OCI-LY7 (cell line): Measurements from ENCODE around the gene KAT6B. TPM values are rescaled to one million over a fixed set of nuclear protein-coding genes. Genes with fewer than 3 reads are reported as not detected.
"Not testable (repeated sequence)": the region's sequence is repeated elsewhere in the genome, so short reads cannot be mapped to it uniquely, and the experiment has no call there.

ENCODE experiments used
- BruUV-seq: library from RNA; stranded (reverse); fragments of 400-500 nt; replicated peaks from 2 replicates; lab custom pipeline; 2021; lab: Mats Ljungman, UMichigan
- CTCF ChIA-PET: fragments of 300-600 bp; sonication (Branson Sonifier 250); formaldehyde crosslinking; loops from one replicate; lab custom pipeline; 2022; ENCODE audit warnings: antibody characterized with exemption; ENCODE audit not compliant: unreplicated experiment; lab: Charles Lee
- POLR2A ChIA-PET: fragments of 300-600 bp; sonication (Branson Sonifier 250); formaldehyde crosslinking; loops from one replicate; lab custom pipeline; 2022; ENCODE audit warnings: antibody characterized with exemption; lab: Charles Lee
- DNase-seq: peaks from one replicate; pipeline ENCODE4 v3.0.0-alpha.2; 2015; ENCODE audit warnings: low spot score
- H2AFZ ChIP-seq: fragments of 200-600 bp; sonication (generic), shearing (Covaris generic); 2 replicates; pipeline ENCODE4 v1.6.1; 2014; ENCODE audit warnings: mild to moderate bottlenecking, antibody characterized with exemption, low read length, moderate library complexity
- H3K27ac ChIP-seq: fragments of 200-600 bp; sonication (generic); 2 replicates; pipeline ENCODE4 v1.5.1; 2014; ENCODE audit warnings: mixed run types, low read depth, mild to moderate bottlenecking, moderate library complexity, low read length, inconsistent platforms; ENCODE audit not compliant: poor library complexity, severe bottlenecking
- H3K36me3 ChIP-seq: fragments of 200-600 bp; sonication (generic); 2 replicates; pipeline ENCODE4 v1.6.1; 2014; ENCODE audit warnings: mild to moderate bottlenecking, antibody characterized with exemption, low read length, moderate library complexity, mixed read lengths; ENCODE audit not compliant: insufficient read depth
- H3K4me1 ChIP-seq: fragments of 200-600 bp; sonication (generic); 2 replicates; pipeline ENCODE4 v1.5.1; 2014; ENCODE audit warnings: mild to moderate bottlenecking, low read length; ENCODE audit not compliant: insufficient read depth, poor library complexity, severe bottlenecking
- H3K4me2 ChIP-seq: fragments of 200-600 bp; sonication (generic); 2 replicates; pipeline ENCODE4 v1.6.1; 2014; ENCODE audit warnings: mild to moderate bottlenecking, low read length
- H3K4me3 ChIP-seq: fragments of 200-600 bp; sonication (generic); 2 replicates; pipeline ENCODE4 v1.5.1; 2014; ENCODE audit warnings: mild to moderate bottlenecking, low read depth, low read length; ENCODE audit not compliant: poor library complexity, severe bottlenecking
- H3K79me2 ChIP-seq: fragments of 200-600 bp; sonication (generic); 2 replicates; pipeline ENCODE4 v1.6.1; 2016; ENCODE audit warnings: low read depth, mild to moderate bottlenecking, low read length, moderate library complexity, mixed read lengths; ENCODE audit not compliant: insufficient read depth
- H3K9me2 ChIP-seq: fragments of 200-600 bp; sonication (generic); 2 replicates; pipeline ENCODE4 v1.6.1; 2016; ENCODE audit warnings: mild to moderate bottlenecking, low read length, mixed read lengths; ENCODE audit not compliant: insufficient read depth
- H3K9me3 ChIP-seq: fragments of 200-600 bp; sonication (generic); 2 replicates; pipeline ENCODE4 v1.6.1; 2014; ENCODE audit warnings: mild to moderate bottlenecking, mixed run types, low read length, mixed read lengths
- H4K20me1 ChIP-seq: fragments of 200-600 bp; sonication (generic); 2 replicates; pipeline ENCODE4 v1.6.1; 2014; ENCODE audit warnings: mild to moderate bottlenecking, antibody characterized with exemption, low read length, moderate library complexity, mixed read lengths; ENCODE audit not compliant: insufficient read depth
- EZH2phosphoT487 ChIP-seq: fragments of 200-600 bp; sonication (generic); IDR thresholded peaks from 2 replicates; pipeline ENCODE4 v1.6.1; 2018; ENCODE audit warnings: low read depth, borderline replicate concordance, mild to moderate bottlenecking, mixed run types, antibody characterized with exemption, low read length, moderate library complexity, mixed read lengths
- intact Hi-C: fragments of 100-400 bp; cut with micrococcal nuclease; formaldehyde crosslinking; loops from one replicate; pipeline ENCODE4 v1.10.0; 2022; ENCODE audit not compliant: unreplicated experiment
- total RNA-seq, 2 experiments: library from RNA; depleted of rRNA in 1 of 2; stranded (reverse); fragments of >200 nt in 1 of 2; shearing (Covaris generic) in 1 of 2; gene quantifications; 2 replicates each; pipeline ENCODE4 v1.2.3, GENCODE V29; 2014 to 2022
- TF ChIP-seq, protein P1 (sequence below): fragments of 200-600 bp; sonication (generic); conservative IDR thresholded peaks from 2 replicates; pipeline ENCODE4 v1.5.1; 2014; ENCODE audit warnings: mild to moderate bottlenecking, antibody characterized with exemption, low read length, moderate library complexity, mixed read lengths

The KAT6B gene
- total RNA-seq, 2 experiments from 2014 or later, result 20.8 to 40.8 TPM

DNA sequence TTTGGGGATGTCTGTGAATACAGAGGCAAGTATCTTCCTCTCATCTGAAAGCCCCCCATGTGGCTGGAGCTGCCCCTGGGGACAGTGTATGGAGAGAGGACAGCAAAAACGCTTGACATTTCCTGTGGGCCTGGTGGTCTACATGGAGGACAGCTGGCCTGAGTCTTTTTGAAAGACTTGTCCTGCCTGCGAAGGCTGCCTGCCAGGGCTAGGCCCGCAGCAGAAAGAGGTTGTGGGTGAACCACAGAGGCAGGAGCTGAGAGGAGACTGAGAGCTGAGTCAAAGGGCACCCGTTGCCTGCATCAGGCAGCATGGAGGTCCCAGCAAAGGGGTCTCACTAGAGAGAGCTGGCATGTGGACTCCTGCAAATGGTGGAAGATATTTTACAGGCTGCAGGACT is 66.4 kb downstream of the KAT6B start:
- CTCF ChIA-PET, result no interaction called here
- no TSS peak for BruUV-seq

DNA sequence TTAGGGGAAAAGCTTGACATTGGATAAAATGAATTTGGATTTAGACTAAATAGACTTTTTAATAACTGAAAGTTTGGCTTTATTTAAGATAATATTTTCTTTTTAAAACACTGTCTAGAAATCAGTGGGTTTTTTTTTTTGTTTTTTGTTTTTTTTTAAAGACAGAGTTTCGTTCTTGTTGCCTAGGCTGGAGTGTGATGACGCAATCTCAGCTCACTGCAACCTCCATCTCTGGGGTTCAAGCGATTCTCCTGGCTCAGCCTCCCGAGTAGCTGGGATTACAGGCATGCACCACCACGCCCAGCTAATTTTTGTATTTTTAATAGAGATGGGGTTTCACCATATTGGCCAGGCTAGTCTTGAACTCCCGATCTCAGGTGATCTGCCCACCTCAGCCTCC is 66.9 kb downstream of the KAT6B start:
- BruUV-seq, H3K79me2 ChIP-seq, intact Hi-C loops, H2AFZ ChIP-seq, H3K4me3 ChIP-seq, H3K27ac ChIP-seq, H3K9me2 ChIP-seq, H3K9me3 ChIP-seq, H4K20me1 ChIP-seq, CTCF ChIA-PET, DNase-seq, H3K4me2 ChIP-seq, H3K4me1 ChIP-seq, H3K36me3 ChIP-seq: not testable (repeated sequence)
- POLR2A ChIA-PET, result interaction anchor here (0.9 to 2.2 kb wide), 2 partner anchors 15 to 22 kb away, joined by 5 read pairs; no protein-coding TSS in a partner anchor

More for the DNA sequence above, 66.4 kb downstream of the KAT6B start:
- POLR2A ChIA-PET, result interaction anchor here (0.9 to 2.2 kb wide), 2 partner anchors 15 to 23 kb away, joined by 5 read pairs; no protein-coding TSS in a partner anchor
- Histone ChIP-seq H3K36me3 (no peaks in the 10 kb centered on the region), H3K9me3 (no peaks in the 10 kb centered on the region), H3K4me2 (no peak overlapping the region), H3K27ac (no peak overlapping the region), H3K4me3 (no peak overlapping the region), H2AFZ (no peak overlapping the region), H3K9me2 (no peaks in the 10 kb centered on the region), H4K20me1 (no peaks in the 10 kb centered on the region), H3K79me2 (no peaks in the 10 kb centered on the region), H3K4me1 (peaks cover 2% of the 10 kb centered on the region)
- TF ChIP-seq, protein P1, sequence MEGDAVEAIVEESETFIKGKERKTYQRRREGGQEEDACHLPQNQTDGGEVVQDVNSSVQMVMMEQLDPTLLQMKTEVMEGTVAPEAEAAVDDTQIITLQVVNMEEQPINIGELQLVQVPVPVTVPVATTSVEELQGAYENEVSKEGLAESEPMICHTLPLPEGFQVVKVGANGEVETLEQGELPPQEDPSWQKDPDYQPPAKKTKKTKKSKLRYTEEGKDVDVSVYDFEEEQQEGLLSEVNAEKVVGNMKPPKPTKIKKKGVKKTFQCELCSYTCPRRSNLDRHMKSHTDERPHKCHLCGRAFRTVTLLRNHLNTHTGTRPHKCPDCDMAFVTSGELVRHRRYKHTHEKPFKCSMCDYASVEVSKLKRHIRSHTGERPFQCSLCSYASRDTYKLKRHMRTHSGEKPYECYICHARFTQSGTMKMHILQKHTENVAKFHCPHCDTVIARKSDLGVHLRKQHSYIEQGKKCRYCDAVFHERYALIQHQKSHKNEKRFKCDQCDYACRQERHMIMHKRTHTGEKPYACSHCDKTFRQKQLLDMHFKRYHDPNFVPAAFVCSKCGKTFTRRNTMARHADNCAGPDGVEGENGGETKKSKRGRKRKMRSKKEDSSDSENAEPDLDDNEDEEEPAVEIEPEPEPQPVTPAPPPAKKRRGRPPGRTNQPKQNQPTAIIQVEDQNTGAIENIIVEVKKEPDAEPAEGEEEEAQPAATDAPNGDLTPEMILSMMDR, result no peak
- TF ChIP-seq EZH2phosphoT487, result no peak
- no peak for DNase-seq
- intact Hi-C loops, result no loop called here

DNA sequence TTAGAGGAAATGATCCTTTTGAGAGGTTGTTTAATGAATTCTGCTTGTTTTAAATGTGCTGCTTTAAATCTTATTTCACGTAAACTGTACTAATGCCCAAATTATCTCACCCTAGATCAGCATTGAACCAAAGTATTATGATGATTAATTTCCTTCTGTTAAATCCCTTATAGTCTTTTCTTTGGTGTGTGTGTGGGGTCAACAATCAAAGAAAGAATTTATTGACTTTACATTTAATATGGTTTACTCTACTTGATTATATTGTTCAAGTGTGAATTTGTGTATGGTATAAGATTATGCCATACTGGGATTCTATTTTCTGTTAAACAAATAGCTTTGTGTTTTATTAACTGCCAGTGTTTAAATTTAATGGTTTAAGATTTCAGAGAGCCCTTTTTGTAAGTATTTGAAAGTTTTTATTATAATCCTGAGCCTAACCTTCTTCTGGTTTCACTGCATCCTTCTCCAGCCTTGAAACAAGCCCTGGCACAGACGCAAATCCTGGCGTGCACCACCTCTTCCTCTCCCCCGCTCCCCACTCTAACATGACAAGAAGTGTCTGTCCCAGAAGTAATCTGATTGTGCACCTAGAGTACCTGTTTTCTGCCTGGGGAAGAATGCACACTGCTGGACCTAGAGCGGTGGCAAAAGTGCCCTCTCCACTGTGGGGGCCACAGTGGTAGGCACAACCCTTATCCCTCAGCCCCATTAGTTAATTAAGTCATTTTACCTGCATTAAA is 70.6 kb downstream of the KAT6B start:
- POLR2A ChIA-PET, result interaction anchor here (0.6 to 1.1 kb wide), 4 partner anchors 15 to 223 kb away, joined by 3 to 5 read pairs (median 3); no protein-coding TSS in a partner anchor
- H3K4me2 ChIP-seq, result no peak overlapping the region
- no peak overlapping the region for H3K27ac ChIP-seq

More for the DNA sequence above, 70.6 kb downstream of the KAT6B start:
- Histone ChIP-seq H3K4me3 (no peak overlapping the region), H3K36me3 (no peaks in the 10 kb centered on the region), H3K79me2 (no peaks in the 10 kb centered on the region), H3K9me2 (no peaks in the 10 kb centered on the region), H3K4me1 (peaks cover 14% of the 10 kb centered on the region), H4K20me1 (no peaks in the 10 kb centered on the region), H3K9me3 (no peaks in the 10 kb centered on the region), H2AFZ (no peak overlapping the region)
- TF ChIP-seq, protein P1, result no peak
- TF ChIP-seq EZH2phosphoT487, result no peak
- intact Hi-C loops, result no loop called here
- CTCF ChIA-PET, result no interaction called here
- DNase-seq, result no peak
- BruUV-seq, result no TSS peak
